Uterus (tissue), 2 donors: ENCODE measurements around the gene TTI1.

ENCODE experiments used
- POLR2A ChIP-seq, 2 donors: fragments of 450-650 bp; IDR thresholded peaks; one replicate each; pipeline ENCODE4 v1.6.1; 2016; ENCODE audit warnings: antibody characterized with exemption in 2 of 2, mild to moderate bottlenecking in 1 of 2, moderate library complexity in 1 of 2
- TF ChIP-seq, protein P1 (sequence below), 4 experiments: fragments of 200-600 bp in 2 of 4; fragments of 450-650 bp in 2 of 4; sonication (generic) in 2 of 4; IDR thresholded peaks; one replicate each; pipeline ENCODE4 v1.5.1; 2016 to 2019; ENCODE audit warnings: antibody characterized with exemption in 4 of 4, mild to moderate bottlenecking in 2 of 4, moderate library complexity in 1 of 4

DNA sequence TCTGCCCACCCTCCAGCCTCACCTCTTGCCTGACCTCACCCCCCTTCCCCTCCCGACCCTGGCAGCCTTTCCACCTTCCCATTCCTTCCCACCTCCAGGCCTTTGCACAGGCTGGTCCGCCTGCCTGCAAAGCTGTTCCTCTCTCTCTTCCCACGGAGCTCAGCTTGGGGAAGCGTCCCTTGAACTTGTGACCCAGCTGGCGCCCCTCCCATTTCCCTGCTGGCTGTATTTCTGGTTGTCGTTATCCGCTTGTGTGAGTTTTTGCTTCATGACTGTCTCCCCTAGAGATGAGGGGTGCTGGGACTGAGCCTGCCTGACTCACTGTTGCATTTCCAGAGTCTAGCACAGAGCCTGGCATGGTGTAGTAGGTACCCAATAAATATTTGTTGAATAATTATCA lies 97.8 kb downstream of the TTI1 start:
- TF ChIP-seq, protein P1, sequence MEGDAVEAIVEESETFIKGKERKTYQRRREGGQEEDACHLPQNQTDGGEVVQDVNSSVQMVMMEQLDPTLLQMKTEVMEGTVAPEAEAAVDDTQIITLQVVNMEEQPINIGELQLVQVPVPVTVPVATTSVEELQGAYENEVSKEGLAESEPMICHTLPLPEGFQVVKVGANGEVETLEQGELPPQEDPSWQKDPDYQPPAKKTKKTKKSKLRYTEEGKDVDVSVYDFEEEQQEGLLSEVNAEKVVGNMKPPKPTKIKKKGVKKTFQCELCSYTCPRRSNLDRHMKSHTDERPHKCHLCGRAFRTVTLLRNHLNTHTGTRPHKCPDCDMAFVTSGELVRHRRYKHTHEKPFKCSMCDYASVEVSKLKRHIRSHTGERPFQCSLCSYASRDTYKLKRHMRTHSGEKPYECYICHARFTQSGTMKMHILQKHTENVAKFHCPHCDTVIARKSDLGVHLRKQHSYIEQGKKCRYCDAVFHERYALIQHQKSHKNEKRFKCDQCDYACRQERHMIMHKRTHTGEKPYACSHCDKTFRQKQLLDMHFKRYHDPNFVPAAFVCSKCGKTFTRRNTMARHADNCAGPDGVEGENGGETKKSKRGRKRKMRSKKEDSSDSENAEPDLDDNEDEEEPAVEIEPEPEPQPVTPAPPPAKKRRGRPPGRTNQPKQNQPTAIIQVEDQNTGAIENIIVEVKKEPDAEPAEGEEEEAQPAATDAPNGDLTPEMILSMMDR (IDR thresholded peaks at IDR 0.05), result no peak
- TF ChIP-seq POLR2A (IDR thresholded peaks at IDR 0.05), result no peak
